GM10266 (cell line): ENCODE results near the gene PARVA.

Experiments used
- DNase-seq: peaks from one replicate; pipeline ENCODE4 v3.0.0; 2012; ENCODE audit errors: extremely low spot score
- CTCF ChIP-seq: IDR thresholded peaks from 2 replicates; pipeline ENCODE4 v1.5.1; 2012; ENCODE audit warnings: mild to moderate bottlenecking, low read depth; ENCODE audit not compliant: control insufficient read depth, insufficient read depth; ENCODE audit errors: missing control alignments

PARVA gene

DNA sequence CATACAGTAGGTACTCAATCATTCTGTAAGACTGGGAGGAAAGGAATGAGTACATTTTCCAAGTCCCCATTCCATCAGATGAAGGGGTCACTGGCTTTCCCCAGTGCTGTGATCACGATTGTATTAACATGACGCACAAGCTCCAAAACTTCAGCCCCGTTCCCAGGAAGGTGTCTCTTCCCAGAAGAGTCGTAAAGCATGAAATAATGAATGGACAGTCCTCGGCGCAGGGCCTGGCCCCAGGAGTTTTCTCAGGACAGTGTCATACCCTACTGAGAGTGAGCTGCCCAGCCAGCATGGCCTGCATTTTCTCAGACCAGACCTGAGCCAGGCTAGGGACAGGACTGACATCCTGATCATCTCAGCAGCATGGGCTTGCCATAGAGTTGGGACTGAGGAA lies 80.7 kb downstream of the PARVA start:
- TF ChIP-seq CTCF: no peak
- DNase-seq: no peak

GRCh38 chr11:12459374-12459773 lies 82.0 kb downstream of the PARVA start:
- DNase-seq: no peak
- no peak for TF ChIP-seq CTCF

DNA sequence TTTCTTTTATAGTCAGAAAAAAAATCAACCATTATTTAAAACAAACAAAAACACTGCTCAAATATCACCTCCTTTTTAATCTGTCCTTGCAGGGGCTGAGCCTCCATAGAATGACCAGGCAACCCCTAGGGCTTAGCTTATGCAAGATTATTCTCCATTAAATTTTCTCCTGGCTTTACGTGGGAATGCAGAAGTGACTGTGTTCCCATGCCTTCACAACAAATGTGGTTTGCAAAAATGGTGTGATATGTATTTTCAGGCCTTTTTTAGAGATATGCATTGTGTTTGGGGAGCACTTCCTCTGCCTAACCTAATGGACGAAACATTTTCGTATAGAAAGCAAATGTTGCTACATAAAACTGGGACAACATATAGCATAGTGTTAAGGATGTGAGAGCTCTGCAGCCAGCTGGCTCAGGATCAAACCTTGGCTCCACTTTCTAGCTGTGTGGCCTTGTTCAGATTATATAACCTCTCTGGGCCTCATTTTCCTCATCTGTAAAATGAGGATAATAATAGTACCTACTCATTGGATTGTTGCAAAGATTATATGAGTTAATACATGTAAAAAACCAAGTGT lies 82.6 kb downstream of the PARVA start:
- DNase-seq: no peak
- no peak for TF ChIP-seq CTCF

- no peak for DNase-seq
Measured at GRCh38 chr11:12460466-12460865, 83.1 kb downstream of the PARVA start.

GRCh38 chr11:12461516-12461915 lies 84.1 kb downstream of the PARVA start:
- no peak for DNase-seq
- no peak for TF ChIP-seq CTCF

More at GRCh38 chr11:12460466-12460865, 83.1 kb downstream of the PARVA start:
- no peak for TF ChIP-seq CTCF

- TF ChIP-seq CTCF: no peak
Measured at GRCh38 chr11:12464303-12464702, 86.9 kb downstream of the PARVA start.

DNA sequence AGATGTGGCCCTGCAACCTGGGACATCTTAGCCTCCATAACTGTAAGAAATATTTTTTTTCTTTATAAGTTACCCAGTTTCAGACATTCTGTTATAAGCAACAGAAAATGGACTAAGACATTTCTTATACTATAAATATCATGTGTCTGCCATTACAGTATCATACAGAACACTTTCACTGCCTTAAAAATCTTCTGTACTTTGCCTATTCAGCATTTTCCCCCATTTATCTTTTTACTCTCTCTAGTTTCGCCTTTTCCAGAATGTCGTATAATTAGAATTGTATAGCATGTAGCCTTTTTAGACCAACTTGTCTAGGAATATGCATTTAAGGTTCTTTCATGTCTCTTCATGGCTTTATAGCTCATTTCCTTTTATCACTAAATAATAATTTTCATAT lies 88.0 kb downstream of the PARVA start:
- no peak for TF ChIP-seq CTCF
- DNase-seq: no peak

More at GRCh38 chr11:12464303-12464702, 86.9 kb downstream of the PARVA start:
- no peak for DNase-seq
